H1 (cell line): ENCODE data around the gene FAM193B. TPM values are rescaled to one million over a fixed set of nuclear protein-coding genes. Genes with fewer than 3 reads are reported as not detected.

ENCODE experiments used
- GABPA ChIP-seq: IDR thresholded peaks from 2 replicates; pipeline ENCODE4 v1.6.1; 2011; ENCODE audit warnings: mild to moderate bottlenecking, low read length, moderate library complexity, borderline replicate concordance; ENCODE audit not compliant: insufficient read depth
- polyA plus RNA-seq, 7 experiments: library from polyadenylated mRNA; depleted of rRNA in 3 of 7; stranded (reverse) in 5 of 7; unstranded in 2 of 7; fragments of >200 nt in 5 of 7; fragments of 200-250 nt in 2 of 7; gene quantifications; 1 replicate in 5 of 7; 2 replicates in 1 of 7; 4 replicates in 1 of 7; pipeline versions ENCODE4 v1.2.1 to v1.2.3, GENCODE V29; 2011 to 2013; ENCODE audit warnings: missing spikeins in 2 of 7, mixed read lengths in 2 of 7
- total RNA-seq: library from RNA; stranded (reverse); fragmentation: NEBNext Ultra II Directional; extraction: Animal tissue kit (Norgen Biotek cat#: 25700); gene quantifications from 2 replicates; pipeline ENCODE4 v1.2.1, GENCODE V29; 2021

The FAM193B gene
- total and polyA plus RNA-seq, 2 of the 8 experiments (the other 6 are each of a cell fraction or from before 2014, with no cell fraction given): 49.9 to 69.8 TPM

DNA sequence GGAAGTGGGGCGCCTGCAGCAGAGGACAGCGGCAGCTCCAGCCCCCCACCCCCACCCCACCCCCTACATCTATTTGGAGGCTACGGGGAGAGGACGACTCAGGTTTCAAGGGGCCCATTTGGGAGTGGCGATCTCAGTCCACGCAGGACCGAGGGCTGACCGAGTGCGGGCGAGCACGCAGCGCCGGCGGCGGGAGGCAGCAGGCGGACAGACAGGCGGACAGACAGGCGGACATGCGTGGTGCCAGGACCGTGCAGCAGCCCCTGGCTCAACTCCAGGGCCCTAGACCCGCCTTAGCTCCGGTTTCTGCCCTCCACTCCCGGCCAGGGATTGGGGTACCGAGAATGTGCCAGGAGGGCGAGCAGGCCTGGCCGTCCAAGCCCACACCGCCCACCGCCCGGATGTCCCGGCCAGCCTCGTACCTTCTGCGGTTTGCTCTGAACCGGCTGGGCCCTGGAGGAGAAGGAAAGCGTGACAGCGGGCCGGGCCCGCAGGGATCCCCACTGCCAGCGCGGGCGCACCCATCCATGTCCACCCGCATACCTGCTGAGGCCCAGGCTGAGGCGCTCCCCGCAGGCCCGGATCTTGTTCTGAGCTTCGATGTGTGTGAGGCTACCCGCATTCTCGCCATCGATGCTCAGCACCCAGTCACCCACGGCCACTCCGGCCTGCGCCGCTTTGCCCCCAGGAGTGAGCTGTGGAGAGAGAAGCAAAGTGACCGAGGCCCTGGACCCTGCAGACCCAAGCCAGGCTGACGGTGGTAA, 62.2 kb downstream of the FAM193B start (continued):
- 0 out of 2 replicates have a peak, but pooled peaks have one; percentile 11 for TF ChIP-seq GABPA
